Islet precursor cell (in vitro differentiated cells): Measurements from ENCODE around the gene LHX2.

ENCODE experiments used
- DNase-seq: peaks from one replicate; pipeline ENCODE4 v3.0.0-alpha.2; 2018

The LHX2 gene

GRCh38 chr9:124014211-124014955 is 2.8 kb downstream of the LHX2 start:
- no peak for DNase-seq

- DNase-seq, result no peak
Observed at GRCh38 chr9:124014956-124015660, 3.5 kb downstream of the LHX2 start.

GRCh38 chr9:124015661-124016131 is 4.1 kb downstream of the LHX2 start:
- no peak for DNase-seq

GRCh38 chr9:124016175-124017050 is 4.8 kb downstream of the LHX2 start:
- DNase-seq, result no peak

GRCh38 chr9:124017051-124017928 is 5.7 kb downstream of the LHX2 start:
- DNase-seq, result no peak

GRCh38 chr9:124017929-124018729 is 6.6 kb downstream of the LHX2 start:
- no peak for DNase-seq

- no peak for DNase-seq
Observed at GRCh38 chr9:124018730-124019697, 7.4 kb downstream of the LHX2 start.

- no peak for DNase-seq
Observed at GRCh38 chr9:124019771-124020519, 8.4 kb downstream of the LHX2 start.

- DNase-seq, result peak; percentile 74
Observed at GRCh38 chr9:124020520-124021384, 9.2 kb downstream of the LHX2 start.

GRCh38 chr9:124021385-124021769 is 9.8 kb downstream of the LHX2 start:
- no peak for DNase-seq

GRCh38 chr9:124022201-124023121 is 10.9 kb downstream of the LHX2 start:
- peak; percentile 89 for DNase-seq

- no peak for DNase-seq
Observed at GRCh38 chr9:124024107-124024506, 12.5 kb downstream of the LHX2 start.

- DNase-seq, result no peak
Observed at GRCh38 chr9:124029617-124030016, 18.0 kb downstream of the LHX2 start.

GRCh38 chr9:124030969-124031451 is 19.4 kb downstream of the LHX2 start:
- DNase-seq, result no peak

GRCh38 chr9:124032247-124032646 is 20.7 kb downstream of the LHX2 start:
- peak; percentile 83 for DNase-seq

- DNase-seq, result no peak
Observed at GRCh38 chr9:124033348-124033747, 21.8 kb downstream of the LHX2 start.

- no peak for DNase-seq
Observed at GRCh38 chr9:124033967-124034366, 22.4 kb downstream of the LHX2 start.
